HG03139 (cell line): Measurements from ENCODE around the gene NUDCD3.

Experiments used
- ATAC-seq: cut with Tn5 transposase; IDR thresholded peaks from one replicate; pipeline ENCODE4 v1.9.1; 2021; ENCODE audit not compliant: unreplicated experiment

The NUDCD3 gene

DNA sequence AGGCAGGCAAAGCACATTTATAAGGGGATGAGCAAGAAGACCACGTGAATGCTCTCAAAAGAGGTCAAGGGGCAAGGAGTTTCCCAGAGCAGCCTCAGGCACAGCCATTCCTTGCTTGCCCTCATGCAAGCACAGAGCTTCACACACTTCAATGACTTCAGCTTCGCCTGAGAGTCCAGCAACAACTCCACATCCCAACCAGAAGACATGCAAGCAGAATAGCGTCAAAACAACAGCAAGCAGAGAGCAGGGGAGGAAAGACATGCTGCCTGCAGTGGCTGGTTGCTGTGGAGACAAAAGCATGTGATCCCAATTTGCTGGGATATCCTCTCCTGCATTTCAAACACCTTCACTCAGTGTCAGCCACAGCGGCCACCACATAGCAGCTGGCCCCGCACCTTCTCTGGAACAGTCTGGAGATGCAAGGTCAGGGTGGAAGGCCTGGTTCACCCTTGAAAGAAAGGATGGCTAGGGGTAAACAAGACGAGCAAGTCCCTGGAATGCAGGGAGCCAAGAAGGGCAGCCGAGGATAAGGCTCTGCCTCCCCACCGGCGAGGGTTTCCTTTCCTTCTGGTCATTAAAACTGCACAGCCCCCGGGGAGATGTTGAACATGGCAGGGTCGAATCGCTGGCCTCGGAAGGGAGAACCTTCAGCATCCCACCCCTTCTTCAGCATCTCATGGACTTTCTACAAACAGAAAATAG lies 104.9 kb downstream of the NUDCD3 start:
- no peak for ATAC-seq

DNA sequence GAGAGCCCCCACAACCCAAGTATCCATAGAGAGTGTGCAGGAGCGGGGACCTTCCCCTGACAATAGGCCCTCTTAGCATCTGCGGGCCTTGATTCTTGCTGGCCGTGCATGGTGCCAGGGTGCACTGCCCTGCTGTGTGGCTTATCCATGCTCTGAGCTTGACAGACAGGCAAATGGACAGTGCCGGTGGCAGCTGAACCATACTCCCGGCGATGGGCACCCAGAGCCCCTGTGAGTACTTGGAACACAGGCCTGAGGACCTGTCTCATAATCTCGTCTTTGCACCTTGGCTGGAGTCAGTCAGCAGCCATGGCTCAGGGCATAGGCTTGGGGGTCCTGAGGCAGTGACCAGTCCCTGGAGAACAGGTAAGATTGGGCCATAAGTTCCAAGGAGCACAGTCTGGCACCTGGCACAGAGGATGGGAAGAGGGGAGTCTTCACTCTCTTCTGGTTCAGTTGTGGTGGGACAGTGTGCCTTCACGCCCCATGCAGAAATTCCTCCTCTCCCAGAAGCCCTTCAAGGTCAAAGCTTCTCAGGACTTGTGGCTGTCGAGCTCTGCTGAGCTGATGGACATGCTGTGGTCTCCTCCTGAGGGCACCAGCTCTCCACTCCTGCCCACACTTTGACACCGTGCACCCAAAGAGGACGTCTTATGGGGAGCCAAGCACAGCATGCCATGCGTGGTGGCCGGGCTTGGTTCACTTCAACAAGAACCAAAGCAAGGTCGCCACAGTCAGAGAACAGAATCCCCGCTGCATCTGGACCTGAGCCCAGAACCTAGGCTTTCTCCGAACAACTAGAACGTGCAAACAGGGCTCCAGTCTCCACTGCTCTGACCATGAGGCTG lies 105.6 kb downstream of the NUDCD3 start:
- ATAC-seq = no peak

DNA sequence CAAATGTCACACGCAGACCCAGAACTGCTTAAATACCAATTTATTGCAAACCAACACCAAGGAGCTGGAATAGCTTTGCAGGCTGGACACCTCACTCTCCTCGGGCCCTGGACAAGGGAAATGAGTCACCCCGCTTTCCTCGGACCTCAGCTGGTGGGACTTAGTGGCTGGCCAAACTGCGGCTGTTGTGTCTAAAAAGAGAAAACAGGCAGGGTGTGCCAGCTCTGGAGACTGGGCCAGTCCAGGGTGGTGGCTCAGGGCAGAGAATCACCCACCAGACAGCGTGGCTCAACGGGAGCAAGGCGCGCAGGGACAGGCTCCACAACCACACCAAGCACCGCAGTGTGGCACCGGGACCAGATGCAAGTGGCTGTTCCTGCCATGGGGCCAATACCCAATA lies 106.9 kb downstream of the NUDCD3 start:
- ATAC-seq = no peak

DNA sequence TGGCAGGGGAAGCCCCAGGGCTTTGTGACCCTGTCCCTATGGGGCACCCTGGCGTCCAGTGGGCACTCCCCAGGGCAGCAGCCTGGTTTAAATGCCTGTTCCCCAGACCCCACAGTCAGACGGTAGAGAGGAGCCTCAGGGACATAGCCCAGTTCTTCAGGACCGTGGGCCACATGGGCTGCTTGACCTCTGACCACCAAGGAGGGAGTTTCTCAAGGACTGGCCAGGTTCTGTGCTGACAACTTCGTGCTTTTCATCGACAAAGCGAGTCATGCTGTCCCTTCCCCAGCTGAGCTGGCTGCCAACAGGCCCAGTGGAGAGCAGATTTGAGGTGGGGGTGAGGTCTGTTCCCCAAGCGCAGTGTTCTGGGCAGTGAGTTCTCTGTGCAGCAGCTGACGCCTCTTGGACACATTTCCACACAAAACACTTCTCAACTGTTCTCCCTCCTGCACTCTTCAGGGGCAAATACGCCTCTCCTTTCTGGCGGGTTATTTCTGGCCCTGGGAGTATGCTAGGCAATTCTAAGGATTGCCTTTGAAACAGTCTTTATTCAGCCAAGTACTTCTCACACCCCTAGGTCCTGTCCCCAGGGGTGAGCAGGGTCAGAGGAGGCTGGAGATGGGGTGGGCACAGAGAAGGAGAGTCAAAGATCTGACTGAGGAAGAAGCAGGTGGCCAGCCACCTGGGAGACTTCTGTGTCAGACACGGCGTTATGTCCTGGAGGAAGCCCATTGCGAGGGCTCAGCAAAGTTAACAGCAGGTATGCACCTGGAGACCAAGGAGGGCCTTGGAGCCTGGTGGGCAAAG lies 107.8 kb downstream of the NUDCD3 start:
- no peak for ATAC-seq

DNA sequence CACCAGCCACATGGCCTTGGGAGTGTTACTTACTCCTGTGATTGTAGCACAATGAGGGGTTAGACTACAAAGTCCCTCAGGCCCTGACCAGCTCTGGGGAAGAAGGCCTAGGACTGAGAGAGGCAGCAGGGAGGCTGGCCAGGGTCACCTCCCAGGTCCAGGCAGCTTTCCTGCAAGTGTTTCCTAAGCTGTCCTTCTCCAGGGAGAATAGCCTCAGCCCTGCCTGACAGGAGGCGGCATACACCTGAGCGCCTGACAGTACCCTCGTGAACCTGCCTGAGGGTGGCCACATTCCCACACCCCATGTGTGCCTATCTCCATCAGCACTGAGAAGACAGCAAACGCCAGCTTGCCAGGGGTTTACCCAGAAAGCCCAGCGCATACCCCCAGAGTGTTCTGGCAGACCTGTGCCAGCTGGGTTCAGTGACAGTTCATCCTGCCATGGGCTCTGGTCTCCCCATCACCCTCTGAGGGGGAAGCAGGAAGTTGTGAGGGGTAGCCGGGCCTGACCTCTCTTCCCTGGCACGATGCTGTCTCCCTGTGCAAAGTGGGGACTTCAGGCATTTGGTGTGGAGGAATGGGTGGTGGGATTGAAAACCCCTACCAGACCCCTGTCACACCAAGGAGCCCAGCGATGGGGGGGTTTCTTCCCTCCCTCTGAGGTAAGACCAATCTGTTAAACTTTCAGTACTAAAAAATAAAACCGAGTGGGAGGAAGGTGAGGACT lies 108.8 kb downstream of the NUDCD3 start:
- ATAC-seq = no peak

DNA sequence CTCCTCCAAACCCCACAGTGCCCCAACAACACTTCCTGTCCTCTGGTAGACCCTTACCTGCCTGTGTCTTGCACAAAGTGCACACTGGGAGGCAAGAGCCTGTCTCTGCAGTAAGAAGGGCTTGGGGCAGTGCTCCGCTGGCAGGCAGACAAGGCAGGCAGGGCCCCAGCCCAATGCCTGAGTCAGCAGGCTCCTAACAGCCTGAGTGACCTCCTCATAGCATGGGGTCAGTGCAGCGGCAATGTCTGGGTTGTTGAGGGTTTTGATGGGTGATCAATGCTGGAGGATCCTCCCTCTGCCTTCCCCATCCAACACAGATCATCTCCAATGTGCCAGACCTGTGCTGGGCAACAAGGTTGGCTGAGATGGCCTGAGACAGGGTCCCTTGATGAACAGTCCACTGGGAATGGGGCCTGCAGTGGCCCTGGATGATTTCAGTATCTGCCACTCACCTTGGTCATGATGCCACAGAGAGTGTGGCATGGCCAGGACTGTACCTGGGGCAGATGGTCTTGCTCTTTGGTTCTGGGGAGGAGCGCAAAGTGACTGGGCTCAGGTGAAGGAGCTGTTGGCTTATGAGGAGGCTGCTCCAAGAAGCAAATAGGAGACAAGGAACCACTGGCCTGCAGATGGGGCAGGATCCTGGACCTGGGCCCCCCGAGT lies 109.5 kb downstream of the NUDCD3 start:
- ATAC-seq = no peak

DNA sequence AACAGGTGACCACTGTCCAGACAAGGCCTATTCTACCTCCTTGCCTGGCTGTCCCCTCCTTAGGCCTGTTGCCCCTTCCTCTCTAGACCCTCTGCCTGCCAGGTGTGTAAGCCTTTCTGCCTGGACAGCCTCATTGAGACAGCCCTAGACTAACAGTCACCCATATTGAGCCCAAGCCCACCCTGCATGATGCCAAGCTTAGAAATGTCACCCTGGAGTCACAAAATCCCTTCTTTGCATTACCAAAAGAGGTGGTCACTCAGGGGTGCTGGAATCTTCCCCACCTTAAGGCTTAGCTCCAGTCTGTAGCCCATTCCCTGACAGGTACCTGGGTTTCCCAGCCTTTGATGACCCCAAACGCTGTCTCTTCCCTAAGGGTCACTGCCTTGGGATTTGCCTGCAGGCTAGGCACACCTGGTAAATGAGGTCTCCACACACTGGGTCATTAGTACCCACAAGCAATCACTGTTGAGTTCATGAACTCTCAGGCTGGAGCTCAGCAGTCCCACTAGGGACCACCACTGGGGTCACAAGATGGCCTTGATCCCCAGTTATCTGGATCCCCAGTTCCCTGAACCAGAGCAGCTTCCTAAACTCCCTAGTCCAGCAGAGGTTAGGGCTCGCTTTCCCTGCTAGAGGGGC lies 110.1 kb downstream of the NUDCD3 start:
- ATAC-seq = no peak

DNA sequence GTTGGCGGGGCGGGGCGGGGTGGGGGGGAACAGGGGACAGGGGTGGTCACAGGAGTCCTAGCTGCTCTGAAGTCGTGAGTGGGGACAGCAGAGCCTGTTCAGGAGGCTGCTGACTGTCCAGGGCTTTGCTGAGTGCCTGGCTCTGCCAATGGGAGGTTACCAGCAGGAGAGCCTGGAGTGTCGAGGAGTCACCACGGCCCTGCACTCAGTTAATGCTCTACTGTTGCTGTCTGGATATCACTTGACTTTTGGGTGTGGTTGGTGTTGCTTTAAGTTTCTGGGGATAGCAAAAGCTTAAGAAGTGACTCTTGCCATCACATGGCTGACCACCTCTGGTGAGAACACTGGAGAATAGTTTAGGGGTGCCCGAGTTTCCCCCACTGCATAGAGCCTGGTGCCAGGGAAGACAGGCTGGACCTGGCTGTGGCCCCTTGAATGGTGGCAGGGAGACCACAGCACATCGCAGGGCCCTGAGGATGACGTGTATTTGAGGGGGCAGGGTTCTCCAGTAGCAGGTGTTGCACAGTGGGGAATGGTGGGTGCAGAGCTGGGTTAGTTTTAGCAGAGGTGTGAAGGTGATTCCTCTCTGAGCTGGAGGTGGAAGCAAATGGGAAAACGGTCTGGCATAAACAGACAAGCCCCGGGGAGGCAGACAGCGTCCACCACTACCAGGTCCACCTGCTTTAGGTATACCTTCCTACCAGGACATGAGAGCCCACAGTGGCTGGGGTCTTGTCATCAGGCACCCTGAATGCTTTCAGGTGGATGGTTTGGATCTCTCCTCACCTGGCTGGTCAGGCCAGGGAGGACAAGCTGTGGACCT lies 110.9 kb downstream of the NUDCD3 start:
- ATAC-seq = no peak

DNA sequence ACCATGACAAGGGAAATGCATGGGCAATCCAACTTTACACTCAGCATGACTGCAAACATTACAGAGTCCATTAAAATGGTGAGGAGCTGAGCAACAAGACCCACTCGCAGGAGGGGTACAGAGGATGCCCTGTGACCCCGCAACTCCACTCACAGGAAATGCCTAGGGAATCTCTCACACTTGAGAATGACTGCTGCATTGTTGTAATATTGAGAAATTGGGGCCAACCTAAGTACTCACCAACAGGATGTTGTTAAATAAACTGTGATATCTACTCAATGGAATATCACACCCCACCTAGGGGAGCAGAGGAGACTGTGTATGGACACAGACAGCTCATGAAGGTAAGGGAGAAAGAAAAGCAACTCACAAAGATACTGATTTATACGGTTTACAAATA lies 111.7 kb downstream of the NUDCD3 start:
- ATAC-seq = no peak

DNA sequence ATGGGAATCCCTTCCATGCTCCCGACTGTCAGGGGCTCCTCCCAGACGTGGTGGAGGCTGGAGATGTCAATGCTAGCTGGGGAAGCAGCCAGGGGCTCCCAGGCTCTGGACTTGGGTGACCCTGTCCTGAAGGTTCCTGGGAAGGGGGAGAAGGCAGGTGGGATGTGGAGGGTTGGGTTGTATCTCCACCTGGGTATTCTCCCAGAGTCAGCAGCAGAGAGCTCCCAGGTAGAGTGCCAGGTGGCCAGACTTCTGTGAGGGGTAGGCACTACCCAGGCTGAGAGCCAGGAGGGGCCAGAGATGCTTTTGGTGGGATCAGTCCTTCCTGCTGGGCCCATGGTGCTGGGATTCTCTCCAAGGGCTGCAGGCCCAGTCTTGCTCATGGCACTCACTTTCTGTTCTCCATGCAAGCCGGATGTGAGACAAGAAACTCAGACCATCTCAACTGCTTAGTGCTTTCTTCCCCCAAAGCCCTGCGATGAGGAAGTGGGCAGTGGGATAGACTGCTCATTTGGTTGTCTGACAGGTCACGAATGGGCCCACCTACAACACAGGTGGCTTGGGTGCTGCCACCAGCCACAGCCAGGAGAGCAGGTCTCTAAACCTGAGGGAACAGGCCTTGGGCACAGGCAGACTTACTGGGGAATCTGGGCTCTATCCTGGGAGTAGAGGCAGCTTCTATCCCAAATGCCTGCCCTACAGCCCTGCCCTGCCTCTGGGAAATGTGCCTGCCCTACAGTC lies 112.6 kb downstream of the NUDCD3 start:
- ATAC-seq = peak; percentile 51

DNA sequence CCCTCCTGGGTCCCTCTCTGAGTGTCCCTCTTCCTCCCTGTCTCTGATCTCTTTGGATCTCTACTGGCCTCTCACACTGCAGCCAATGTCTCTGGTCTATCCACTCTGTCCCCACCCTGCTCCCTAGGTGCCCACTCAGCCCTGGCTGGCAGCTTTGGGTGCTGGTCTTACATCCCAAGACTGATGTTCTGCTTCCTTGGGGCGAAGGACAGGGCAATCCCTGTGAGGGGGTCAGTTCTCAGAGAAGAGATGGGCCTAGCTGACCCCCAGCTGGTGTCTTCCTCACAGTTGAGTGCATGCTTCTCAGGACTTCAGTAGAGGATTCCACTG lies 113.4 kb downstream of the NUDCD3 start:
- no peak for ATAC-seq

DNA sequence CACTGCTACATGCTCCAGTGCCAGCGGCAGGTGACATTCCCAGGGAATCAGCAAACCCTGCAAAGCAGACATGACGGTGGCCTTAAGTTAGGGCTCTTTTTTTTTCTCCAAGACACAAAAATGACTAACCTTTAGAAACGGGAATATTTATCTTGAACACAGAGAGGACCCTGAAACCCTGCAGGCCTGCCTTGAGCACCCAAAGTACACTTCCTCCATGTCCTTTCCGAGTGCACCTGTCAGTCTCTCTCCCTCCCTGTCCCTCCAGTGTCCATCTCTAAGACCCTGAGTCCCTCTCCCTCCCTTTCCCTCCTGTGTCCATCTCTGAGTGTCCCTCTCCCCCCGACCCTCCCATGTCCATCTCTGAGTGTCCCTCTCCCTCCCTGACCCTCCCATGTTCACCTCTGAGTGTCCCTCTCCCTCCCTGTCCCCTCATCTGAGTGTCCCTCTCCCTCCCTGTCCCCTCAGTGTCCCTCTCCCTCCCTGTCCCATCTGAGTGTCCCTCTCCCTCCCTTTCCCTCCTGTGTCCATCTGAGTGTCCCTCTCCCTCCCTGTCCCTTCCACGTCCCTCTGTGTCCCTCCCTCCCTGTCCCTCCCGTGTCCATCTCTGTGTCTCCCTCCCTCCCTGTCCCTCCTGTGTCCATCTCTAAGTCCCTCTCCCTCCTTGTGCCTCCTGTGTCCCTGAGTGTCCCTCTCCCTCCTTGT lies 113.9 kb downstream of the NUDCD3 start:
- no peak for ATAC-seq

DNA sequence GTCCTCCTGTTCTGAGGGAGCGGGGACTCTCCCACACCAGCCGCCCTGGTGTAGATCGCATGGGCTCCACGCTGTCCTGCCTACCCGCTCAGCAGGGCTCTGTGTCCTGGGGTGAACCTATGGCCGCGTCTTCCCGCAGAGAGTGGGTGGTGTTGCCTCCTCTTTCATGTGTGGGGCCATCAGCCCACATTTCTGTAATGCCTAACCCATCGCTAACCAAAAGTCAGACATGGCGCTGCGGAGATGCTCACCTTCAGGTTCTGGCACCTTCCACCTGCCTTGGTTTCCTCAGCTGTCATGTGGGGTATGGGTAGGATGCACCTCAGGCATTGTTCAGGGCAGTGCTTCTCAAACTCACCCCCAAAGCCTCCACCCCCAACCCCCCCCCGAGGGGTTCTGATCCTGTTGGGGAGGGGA lies 114.5 kb downstream of the NUDCD3 start:
- no peak for ATAC-seq

DNA sequence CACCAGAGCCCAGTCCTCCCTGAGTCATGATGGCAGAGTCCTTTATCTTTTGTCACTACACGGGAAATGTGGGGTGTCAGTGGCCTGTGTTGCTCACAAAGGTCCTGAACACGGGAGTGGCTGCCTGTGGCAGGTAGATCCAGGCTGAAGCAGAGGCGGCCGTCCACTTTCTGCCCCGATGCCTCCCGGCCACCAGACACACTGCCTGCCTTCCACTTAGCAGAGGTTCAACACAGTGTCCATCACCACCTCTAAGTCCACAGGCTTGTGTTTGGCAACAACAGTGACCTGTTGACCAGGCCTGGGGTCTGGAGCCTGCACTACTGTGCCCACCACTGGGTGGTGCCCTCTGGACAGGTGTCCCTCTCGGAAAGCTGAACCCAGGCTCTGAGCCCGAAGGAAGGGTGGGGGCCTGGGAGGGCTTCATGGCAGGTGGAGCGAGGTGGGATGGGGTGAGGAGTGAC lies 115.2 kb downstream of the NUDCD3 start:
- no peak for ATAC-seq

DNA sequence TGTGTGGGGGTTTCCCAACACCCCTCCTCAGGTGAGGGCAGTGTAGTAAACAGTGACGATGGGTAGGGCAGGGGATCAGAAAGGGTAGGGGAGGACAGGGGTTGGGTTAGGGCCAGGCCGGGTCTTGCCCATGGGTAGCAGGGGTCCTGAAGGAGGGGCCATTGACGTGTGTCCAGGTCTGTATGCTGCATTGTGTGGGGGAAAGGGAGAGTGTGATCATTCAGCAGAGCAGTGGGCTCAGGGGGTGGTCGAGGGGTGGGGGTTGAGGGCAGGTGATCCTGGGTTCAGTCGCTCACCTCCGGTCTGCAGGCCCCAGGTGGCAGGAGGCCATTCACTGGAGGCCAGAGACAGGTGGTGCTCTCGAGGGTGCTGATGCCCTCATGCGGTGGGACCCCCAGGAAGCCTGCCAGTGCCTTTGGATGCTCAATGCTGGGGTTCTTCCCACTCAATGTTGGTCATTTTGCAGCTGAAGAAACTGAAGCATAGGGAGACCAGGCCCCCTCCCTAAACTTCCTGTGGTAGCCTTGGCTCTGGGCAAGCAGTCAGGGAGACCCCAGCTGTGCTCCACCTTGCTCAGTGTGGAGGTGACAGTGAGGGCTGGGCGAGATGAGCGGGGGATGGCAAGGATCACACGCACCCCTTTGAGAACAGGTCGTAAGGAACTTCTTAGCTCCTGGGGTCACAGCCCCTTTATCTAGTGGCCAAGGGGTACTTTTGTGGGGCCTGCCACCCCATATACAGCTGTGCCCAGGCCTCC lies 116.3 kb downstream of the NUDCD3 start:
- ATAC-seq = no peak

DNA sequence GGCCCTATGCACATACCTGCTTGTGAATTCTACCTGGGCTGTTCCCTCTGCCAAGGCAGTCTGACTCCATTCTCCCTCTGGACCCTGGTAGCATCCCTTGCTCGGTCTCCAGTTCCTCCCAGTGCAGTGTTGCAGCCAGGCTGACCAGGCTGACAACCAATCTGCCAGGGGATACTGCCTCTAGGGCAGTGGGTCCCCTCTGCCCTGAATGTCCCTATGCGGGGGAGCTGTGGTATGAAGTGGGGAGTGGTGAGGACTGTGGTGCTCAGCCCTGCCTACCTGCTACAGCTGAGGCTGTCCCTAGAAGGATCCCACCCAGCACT lies 117.1 kb downstream of the NUDCD3 start:
- no peak for ATAC-seq
